GM19193 (cell line): ENCODE results near the gene OSBPL7.

Experiments used
- POLR2A ChIP-seq: IDR thresholded peaks from 4 replicates; pipeline ENCODE4 v1.6.1; 2011; ENCODE audit not compliant: insufficient read depth, insufficient read length; ENCODE audit errors: extremely low read depth

OSBPL7 gene

DNA sequence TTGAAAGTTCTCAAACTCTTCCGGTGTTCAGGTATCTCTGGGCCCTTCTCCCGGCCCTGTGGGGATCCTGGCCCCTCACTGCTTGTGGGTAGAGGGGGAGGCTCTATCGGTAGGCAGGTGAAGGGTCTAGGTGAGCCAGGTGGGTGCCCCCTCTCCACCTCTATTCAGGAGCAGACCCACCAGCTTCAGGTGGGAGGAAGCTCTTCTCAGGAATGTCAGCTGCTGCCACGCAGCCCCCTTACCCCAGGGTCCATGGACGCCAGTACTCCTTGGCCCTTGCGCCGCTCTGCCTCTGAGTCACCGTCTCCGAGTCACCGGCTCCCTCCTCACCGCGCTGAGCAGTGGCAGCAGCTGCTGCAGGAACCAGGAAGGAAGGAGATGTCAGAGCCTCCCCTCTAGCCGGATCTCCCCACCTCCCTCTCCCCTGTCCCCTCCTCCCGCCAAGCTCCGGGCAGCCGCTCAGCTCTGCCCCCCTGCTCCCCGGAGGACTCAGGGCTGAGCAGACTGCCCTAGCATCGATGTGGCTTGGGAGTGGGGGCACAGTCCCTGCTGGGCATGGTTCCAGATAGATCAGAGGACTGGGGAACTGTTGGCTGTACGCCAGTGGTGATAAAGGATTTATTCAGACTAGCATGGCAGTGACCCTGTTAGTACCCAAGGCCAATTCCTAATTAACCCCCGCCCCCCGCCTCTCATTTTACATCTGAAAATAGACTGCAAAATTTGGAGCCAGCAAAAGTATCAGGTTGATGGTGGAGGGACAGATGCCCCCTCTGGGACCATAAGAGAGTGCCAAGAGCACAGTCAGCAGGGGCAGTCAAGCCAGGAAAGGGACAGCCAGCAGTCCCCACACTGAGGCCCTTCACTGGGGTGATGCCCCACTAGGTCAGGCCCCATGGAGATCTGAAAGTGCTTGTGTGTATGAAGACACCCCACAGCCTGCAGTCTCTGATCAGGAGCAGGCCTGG is at the start of gene OSBPL7:
Gene OSBPL7, minus strand, starts transcription at position 371 of the 968 bp plus-strand sequence. CDS start 1,516 bp downstream, outside the sequence.
- peak; percentile 69 for TF ChIP-seq POLR2A

- no peak for TF ChIP-seq POLR2A
Observed at GRCh38 chr17:47871048-47871447, 49.5 kb upstream of the OSBPL7 start.

DNA sequence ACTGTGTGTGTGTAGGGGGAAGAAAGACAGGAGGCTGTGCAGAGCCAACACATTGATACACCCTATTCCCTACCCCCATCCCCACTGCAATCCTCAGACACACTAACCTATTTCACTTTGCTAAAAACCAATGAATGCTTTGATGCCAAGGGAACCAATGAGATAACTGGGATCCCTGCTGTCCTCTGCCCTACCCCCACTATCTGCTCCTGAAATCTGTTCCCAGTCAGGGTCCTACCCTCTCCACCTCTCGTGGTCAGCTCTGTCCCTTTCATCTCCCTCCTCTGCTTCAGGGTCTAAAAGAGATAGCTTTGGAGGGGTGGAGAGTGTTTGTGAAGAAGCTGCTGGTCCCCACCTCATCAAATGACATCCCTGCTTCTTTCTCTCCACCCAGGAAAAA is 48.5 kb upstream of the OSBPL7 start:
- no peak for TF ChIP-seq POLR2A

GRCh38 chr17:47869114-47869513 is 47.5 kb upstream of the OSBPL7 start:
- TF ChIP-seq POLR2A = no peak

GRCh38 chr17:47867813-47868533 is 46.4 kb upstream of the OSBPL7 start:
- TF ChIP-seq POLR2A = no peak

- TF ChIP-seq POLR2A = no peak
Observed at GRCh38 chr17:47866941-47867340, 45.3 kb upstream of the OSBPL7 start.

- no peak for TF ChIP-seq POLR2A
Observed at GRCh38 chr17:47864791-47865216, 43.2 kb upstream of the OSBPL7 start.

GRCh38 chr17:47862621-47863440 is 41.2 kb upstream of the OSBPL7 start:
- no peak for TF ChIP-seq POLR2A

DNA sequence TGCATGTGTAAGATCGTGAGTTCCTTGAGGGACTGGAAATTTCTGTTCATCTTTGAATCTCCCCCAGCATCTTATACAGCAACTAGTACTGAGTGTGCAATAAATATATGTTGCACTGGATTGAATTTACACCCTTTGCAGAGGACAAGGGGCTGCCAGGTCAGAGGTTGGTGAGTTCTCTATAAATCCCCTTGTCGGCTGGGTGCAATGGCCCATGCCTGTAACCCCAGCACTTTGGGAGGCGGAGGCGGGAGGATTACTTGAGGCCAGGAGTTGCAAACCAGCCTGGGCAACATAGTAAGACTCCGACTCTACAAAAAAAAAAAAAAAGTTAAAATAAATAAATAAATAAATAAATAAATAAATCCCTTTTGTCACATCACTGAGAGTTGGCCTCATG is 38.8 kb upstream of the OSBPL7 start:
- no peak for TF ChIP-seq POLR2A

DNA sequence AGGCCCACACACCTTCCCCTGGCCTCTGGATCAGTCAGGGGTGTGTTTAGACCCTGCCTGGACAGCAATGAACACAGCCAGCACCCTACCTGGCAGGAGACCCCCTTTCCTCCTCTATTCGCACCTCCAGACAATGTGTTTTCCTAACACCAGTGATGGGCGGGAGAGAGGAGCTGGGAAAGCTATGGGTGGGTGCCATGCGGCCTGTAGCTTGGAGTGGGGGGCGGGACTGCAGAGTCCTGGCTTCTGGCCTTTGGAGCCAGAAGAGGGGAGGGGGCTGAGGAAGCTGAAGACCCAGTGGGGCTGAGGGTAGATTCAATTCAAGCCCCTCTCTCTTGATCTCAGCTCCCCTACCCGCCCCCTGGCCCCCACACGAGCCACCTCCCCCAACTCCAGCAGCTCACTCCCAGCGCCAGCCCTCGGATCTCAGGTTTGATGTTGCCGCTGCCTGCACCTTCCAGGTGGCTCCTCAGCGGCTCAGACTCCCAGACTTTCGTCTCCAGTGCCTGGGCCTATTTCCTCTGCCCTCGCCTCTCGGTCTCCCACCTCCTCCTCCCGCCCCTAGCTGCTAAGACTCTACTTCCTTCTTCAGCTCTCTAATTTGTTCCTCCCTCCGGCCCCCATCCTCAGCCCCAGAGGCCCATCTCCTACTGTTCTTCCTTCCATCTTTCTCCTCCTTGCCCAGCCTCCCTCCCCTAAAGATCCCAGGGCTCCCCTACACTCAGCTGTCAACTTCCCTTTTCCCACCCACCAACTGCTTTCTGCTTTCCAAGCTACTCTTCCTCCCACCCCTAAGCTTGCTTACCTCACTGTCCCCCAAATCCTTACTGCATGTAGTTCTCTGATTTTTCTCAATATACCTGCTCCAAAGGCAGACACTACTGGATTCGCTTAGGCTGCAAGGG is 36.2 kb upstream of the OSBPL7 start:
- no peak for TF ChIP-seq POLR2A

DNA sequence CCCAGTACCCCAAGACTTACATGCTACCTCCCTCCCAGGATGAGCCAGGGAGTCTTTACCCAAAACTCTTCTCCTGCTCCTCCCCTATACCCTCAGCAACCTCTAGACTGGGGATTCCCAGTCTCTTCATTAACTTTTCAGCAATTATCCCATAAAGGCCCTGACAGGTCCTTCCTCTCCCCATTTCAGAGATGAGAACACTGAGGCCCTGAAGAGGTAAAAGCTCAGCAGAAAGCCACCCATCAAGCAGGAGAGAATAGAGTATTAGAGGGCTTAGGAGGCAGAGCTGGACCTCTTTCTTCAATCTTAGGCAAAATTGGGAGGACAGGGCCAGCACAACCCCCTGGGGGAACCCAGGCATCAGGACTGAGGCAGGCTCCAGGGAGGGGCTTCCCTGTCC is 35.2 kb upstream of the OSBPL7 start:
- no peak for TF ChIP-seq POLR2A

- TF ChIP-seq POLR2A = no peak
Observed at GRCh38 chr17:47855737-47856136, 34.1 kb upstream of the OSBPL7 start.

DNA sequence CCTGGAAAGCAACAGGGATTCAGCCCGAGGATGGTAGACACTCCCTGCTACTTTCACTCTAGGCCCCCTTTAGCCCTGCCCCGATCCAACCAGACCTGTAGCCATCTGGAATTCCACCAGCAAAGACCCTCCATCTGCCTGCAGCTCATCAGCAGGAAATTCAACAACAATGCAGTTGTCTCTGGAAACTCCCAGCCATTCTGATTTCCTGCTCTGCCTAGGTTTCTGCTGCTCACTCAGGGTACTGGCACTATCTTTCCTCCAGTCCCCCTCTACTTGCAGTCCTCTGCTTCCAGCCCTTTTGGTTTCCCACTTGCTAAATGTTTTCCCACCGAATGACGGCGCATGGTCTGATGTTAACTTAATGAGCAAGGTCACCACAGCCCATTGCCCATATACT is 32.0 kb upstream of the OSBPL7 start:
- no peak for TF ChIP-seq POLR2A

DNA sequence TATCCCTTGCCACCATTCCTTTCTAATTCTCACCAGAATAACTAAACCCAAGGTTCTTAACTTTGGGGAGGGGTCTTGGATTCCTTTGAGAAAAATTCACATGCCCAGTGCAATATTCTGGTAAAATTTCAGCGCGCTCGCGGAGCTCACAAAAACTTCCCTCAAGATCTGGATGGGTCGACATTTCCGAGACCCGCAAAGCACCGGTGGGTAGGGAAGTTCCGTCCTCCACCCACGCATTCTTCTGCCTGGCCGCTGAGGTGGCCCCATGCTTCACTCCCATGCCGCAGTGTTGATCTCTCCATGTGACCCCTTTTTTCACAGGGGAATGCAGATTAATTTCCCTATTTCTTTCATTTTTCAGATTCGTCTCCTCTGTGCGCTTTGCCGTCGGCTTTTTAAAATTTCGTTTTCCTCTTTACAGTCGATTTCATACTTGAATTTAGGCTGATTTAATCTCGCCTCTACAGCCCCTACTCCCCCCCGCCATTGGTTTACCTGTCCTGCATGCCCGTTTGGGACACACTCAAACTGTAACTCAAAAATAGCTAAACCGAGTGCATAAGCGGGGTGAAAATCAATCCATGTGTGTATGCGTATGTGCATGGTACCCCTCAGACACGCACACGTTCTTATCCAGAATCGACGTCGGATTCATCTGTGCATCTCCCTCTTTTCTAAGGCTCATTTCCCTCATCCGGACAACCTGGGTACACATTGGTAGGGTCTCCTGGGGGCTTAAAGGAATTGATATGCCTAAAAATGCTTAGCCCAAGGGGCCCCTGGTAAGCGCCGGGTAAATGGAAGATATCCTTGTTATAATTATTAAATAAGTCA is 30.7 kb upstream of the OSBPL7 start:
- TF ChIP-seq POLR2A = no peak

GRCh38 chr17:47851764-47852112 is 30.1 kb upstream of the OSBPL7 start:
- no peak for TF ChIP-seq POLR2A
